Measurements from ENCODE around the gene FANCG.

Gene FANCG

DNA sequence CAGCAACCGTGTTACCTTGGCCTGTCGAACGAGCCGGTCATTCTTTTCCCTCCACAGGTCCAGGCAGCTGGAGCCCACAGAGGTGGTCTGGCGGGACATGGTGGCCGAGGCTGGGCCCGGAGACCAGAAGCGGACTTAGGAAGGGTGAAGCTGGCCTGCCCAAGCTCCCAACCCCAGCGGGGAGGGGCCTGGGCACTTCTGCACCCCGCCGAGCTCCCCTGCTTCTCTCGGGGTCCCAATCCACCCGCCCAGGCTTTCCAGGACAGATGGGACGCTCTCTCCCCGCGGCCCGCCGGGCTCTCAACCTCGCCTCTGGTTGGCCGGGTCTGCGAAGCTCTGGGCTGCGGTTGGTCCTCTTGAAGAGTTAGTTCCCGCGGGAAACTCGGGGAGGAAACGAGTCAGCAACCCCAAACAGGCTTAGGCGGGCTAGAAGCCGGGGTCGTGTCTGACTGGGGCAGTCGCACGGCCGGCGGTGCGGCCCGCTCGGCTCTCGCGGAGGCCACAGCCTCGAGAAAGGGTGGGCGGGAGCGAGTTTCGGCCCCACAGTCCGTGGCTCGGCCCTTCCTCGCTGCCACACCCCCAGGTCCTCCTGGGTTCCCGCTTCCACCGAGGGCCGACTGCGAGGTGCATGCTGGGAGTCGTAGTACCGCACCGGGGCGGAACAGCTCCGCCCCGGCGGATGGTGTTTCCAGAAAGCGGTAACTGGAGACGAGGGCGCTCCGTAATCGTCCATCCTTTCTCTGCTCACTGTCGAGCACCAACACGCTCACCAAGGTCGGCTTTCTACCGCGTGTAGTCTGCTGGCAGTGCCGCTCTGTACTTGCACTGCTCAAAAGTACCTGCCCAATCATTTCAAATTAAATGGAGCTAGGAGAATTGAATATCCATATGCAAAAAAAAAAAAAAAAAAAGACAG is at the start of gene FANCG:
TSS of gene FANCG (minus strand) at position 517 of the 916 bp plus-strand sequence. CDS start at position 99, 418 bp downstream.
- FAIRE-seq: peak; percentile 91

DNA sequence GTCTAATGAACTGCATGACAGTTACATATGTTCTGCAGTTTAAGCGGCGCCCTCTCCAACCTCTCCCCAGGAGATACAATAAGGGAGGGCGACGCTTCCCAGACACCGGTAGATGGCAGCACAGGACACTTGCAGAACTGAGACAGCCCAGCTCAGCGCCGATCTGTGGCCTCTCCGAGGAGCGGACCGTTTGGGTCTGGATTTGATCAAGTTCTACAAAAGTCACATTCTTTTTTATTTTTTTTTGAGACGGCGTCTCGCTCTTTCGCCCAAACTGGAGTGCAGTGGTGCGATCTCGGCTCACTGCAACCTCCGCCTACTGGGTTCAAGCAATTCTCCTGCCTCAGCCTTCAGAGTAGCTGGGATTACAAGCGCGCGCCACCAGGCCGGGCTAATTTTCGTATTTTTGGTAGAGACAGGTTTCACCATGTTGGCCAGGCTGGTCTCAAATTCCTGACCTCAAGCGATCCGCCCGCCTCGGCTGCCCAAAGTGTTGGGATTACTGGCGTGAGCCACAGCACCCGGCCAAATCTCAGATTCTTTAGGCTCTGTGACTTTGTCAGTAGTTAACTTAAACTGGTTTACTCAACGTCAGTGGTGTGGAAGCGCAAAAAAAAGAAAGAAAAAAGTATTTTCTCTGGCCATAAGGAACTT is 37.3 kb upstream of the FANCG start:
- peak; percentile 87 for FAIRE-seq

DNA sequence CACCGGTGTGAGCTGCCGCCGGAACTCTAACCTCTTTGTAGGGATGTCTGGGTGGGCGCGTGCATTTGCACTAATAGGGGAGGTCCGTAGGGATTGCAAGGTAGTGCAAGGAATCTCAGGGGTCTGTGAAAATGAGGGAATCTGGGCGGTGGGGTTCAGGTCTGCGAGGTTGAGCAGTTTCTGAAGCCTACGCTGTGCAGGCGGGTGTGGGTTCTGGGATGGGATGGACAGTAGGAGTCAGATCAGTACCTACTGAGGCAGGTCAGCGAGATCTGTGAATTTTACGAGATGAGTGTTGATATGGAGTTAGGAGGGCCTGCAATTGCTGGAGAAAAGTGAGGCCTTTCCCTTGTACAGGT is 36.8 kb upstream of the FANCG start:
- no peak for FAIRE-seq

DNA sequence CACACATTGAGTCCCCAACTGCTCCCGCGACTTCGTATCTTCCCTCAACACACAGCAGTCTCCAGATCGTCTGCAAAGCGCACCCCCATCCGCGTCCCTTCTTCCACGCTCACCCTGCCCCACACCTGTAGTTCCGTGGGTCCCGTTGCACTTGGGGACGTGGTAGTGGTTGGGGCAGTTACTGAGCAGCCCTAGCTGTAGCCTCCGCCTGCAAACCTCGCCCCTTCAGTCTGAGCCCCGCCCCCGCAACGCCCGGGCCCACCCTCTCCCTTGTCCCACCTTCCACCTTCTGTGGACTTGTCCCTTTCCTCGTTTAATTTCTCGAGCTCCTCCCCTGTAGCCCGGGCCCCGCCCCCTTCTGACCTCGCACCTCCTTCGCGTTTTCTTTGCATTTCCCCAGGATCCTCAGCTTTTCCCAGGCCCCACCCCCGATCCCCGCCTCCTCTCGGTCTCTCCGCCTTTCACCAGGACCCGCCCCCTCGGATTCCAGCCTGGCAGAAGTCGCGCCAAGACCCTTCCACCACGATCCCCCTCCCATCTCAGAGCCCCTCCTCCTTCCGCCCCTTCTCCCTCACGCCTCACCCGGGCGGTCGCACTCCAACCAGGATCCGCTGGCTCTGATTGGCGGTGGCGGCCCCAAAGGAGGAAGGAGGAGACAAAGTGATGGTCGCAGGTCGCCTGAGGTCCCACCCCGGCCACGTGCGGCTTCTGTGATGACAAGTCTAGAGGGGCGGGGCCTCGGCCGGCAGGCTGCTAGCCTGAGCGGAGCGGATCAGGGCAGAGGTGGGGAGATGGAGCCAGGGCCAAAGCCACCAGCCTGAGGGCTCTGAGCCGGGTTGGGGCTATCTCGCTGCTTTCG is 36.2 kb upstream of the FANCG start, which contains the start of gene ATOSB:
TSS of gene ATOSB (minus strand) at position 183 of the 859 bp plus-strand sequence. CDS start 7,588 bp downstream, outside the sequence.
- peak; percentile 96 for FAIRE-seq

DNA sequence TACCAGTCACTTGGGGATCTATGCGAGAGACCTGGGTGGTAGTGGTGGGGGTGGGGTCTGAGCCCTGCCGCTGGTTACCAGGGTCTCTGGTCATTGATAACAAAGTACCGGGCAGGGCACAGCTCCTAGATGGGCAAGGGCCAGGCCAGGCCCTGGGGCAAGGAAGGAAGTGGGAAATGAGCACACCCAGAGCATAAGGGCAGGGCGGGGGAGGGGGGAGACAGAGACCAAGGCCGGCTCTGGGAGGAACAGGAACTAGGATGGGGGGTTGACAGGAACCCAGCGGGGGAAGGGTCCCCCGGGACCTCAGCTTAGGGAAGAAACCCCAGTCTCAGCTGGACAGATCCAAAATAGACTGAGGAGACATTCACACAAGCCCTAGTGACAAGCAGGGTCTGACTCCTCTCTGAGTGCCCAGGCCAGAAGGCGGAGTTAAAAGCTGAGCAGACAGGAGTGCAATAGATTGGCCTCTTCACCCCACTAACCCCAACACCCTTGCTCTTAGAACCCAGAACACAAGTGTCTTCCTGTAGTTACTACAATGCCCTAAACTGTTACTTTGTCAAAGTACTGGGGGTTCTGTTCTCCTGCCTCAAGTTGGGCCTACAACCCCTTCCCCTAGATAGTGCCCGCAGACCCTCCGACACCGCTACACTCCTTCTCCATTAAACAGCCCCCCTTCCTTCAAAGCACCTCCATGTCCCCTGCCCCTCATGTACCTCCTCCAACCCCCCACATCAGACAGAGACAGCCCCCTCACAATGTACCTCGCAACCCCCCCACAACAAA is 35.3 kb upstream of the FANCG start:
- no peak for FAIRE-seq

DNA sequence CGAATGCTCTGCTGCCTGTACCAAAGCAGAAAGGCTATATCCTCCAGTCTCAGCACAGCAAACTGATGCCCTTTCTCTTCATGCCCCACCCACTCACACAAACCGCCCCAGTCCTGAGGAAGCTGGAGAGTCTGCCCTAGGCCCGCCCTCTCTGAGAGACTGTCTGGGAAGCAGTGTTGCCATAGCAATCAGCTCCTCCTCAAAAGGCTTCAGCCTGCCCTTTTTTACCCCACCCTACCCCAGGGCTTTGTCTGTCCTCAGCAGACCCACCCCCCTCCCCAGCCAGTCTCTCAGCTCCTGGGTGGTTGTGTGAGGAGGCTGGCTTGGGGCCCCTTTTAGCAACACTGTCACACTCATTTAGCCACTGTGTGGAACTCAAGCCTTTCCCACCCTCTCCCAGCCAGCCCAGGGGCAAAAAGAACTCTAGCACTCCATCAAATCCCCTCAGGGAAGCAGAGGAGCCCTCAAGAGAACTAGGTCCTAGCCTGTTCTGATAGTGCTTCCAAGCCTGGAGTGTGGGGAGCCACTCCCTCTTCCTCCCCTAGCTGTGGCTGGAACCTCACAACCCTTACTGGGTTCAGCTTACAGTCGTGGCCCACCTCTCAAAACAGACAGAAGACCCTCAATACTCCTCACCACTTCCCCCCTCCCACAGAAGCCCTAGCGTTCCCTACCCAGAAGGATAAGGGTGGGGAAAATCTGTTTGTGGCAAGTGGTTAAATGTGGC is 34.5 kb upstream of the FANCG start:
- peak; percentile 92 for FAIRE-seq

DNA sequence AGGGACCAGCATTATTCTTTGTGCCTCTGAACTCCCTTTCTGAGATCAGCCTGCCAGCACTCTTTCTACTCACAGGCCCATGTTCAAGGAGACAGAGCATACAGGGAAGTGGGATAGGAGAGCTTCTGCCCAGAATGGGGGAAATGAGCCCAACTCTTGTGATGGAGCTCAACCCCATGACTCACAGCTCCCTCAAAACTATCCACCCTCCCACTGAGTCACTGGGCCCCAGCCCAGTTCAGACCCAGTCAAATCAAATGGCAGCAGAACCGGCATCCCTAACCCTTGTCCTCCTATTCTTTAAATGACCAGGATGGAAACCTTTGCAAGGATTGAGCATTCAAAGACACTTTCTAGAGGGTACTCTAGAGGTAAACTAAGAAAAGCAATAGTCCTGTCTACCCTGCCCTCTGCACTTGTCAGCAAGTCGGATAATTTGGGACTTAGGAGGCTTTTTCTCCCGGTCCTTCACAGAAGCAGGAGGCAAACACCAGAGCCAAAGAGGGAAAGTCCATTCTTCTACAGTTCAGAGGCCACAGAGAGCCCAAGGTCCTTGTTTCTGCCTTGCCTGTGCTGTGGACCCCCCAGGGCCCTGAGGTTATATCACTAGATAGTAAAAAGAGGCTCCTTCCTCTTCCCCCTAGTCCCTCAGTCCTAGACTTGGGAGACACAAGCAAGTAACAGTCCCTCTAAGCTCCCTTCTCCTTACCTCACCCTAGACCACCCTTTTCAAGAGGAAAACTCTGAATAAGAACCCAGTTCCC is 32.7 kb upstream of the FANCG start:
- no peak for FAIRE-seq

DNA sequence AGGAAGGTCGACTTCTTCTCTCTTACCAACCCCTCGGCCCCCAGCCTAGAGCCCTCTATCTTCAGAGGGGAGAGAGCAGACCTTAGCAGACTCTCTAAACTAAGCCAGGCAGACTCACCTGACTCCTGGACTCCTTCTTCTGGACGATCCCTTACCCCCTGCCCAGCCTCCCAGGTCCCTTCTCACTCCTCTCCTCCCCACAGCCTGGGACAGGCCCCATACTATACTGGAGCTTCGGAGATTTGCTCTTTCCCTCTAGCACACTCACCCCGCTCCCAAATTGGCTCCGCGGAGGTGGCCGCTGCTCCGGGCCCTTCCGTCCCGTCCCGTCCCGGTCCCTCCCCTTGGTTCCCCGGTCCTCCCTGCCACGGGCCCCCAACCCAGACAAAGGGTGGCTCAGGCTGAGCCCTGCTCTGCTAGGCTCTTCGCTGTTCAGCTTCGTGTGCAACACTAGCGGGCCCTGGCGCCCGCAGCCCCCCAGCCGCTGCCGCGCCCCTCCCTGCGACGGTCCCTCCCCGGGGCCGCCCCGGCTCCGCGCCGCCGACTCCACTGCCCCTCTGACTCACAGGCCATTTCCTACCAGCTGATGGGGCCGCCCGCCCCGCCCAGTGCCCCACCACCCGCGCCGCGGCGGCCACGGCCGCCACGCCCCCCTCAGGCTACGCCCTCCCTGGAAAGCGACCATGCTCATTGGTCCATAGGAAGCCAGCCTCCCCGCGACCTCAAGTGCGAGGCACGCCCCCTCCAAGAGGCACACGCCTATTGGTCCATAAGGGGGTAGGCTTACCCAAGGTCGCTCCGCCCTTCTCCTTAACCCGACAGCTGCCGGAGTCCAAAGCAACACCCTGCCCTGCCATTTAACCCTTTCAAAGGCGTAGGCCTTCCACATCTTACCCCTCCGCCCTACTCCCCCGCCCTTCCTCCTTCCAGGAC is 31.5 kb upstream of the FANCG start:
- peak; percentile 96 for FAIRE-seq

DNA sequence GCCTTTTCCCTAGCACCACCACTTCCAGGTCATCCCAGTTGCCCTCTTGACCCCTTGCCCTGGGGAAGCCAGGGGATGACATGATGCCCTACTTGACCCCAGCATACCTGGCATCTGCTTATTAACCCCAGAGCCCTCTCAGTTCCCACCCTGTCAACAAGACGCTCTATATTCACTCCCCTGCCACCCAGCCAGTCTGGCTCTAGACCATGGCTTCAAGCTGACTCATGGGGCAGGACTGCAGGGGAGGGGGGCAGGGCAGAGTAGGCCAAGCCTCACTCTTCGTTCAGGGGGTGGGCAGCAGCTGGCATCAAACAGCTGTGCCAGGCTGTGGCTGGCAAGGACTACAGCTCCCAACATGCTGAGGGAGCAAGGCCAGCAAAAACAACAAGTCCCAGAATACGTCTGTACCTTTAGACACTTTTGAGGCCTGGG is 30.6 kb upstream of the FANCG start:
- no peak for FAIRE-seq

DNA sequence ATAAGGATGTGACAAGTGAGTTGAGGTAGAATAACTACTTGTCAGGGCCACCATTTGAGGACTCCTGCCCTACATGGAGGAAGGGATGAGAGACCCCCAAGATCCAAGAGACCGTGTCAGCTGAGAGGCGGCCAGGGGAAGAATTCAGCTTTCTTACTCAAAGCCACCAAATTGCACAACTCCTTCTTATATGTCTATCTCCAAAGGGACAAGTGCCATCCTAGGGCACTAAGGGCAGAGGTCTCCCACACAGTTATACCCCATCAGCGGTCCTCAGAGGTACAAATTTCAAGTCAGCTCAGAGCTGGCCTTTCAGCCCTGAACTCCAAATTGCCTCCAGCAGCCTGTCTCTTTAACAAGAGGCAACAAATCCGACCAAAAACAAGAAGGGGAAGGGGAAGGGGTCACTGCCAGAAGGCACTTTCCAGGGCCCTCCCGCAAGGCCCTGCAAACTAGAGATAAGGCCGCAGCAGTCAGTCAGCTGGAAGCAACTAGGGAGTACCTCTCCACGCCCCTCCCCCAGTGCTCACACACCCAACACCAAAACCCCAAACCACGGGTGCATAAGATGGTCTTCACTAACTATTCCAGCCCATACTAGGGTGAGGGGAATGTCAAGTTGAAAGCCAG is 29.3 kb upstream of the FANCG start:
- no peak for FAIRE-seq

DNA sequence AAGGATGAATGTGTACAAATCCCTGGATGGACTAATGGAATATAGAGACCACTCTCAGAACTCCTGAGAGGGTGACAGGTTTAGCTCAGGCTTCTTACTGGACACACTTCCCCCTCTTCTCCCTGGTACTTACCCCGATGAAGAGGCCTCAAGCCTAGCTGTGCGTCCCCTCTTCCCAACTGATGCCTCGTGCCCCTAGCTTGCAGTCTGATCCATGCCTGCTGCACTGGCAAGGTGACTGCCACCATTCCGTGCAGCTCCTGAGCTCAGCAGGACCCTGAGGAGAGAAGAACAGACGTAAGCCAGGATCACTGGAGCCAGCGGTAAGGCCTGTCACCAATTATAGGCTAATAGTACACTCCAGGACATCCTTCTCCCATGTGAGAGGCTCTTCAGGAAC is 28.7 kb upstream of the FANCG start:
- no peak for FAIRE-seq

DNA sequence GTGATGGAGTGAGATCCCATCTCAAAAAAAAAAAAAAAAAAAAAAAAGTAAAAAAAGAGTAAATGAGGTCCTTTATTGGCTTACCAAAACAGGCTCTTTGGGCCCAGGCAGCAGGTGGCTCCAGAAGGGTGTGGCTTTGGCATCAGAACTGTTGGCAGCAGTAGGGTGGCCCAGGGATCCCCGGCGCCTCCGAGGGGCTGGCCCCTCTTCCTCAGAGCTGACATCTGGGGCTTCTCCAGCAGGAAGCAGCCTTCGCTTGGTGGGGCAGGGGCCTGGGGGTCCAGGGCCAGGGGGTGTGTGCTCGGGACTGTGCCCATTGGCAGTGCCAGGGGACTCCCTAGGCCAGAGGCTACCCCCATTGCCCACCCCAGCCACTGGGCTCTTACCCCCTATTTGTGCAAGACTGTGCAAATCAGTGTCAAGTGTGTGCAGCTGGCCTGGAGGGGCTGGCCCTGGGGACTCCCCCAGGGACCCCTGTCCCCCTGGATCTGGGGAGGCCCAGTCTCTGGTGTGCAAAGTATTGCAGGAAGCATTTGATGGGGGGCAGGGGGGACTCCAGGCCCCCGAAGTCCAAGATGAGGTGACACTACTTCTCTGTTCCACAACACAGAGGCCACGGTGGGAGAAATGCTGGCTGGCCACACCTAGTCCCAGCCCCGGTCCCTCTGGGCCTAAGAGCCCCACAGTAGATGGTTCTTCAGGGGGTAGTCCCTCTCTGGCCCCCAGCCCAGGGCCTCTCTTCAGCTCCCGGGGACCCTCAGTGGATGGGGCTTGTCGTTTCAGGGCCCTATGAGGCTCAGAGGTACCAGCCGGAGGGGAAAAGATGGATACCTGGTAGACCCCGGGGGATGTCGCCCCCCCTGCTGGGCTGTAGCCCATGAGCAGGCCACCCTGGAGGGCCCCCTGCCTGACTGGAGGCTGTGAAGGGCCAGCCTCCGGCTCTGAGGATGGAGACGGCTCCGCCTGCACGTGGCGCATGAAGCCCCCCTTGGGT is 27.9 kb upstream of the FANCG start:
- FAIRE-seq: no peak

DNA sequence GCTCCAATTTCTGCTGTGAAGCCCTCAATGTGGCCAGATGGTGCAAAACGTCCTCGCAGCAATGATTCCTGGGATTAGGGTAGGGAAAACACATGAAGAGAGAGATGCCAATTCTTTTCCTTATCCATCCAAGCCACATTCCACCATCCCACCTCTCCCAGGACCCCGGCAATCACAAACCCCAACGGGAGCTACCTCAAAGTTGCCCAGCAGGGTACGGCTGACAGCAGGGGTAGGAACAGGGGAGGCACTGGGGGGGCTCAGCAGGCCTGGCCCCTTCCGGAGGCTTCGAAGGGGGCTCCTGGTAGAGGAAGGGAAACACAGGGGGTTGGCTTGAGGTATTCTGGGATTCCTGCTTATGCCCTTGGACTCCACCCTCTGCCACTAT is 26.6 kb upstream of the FANCG start:
- no peak for FAIRE-seq

DNA sequence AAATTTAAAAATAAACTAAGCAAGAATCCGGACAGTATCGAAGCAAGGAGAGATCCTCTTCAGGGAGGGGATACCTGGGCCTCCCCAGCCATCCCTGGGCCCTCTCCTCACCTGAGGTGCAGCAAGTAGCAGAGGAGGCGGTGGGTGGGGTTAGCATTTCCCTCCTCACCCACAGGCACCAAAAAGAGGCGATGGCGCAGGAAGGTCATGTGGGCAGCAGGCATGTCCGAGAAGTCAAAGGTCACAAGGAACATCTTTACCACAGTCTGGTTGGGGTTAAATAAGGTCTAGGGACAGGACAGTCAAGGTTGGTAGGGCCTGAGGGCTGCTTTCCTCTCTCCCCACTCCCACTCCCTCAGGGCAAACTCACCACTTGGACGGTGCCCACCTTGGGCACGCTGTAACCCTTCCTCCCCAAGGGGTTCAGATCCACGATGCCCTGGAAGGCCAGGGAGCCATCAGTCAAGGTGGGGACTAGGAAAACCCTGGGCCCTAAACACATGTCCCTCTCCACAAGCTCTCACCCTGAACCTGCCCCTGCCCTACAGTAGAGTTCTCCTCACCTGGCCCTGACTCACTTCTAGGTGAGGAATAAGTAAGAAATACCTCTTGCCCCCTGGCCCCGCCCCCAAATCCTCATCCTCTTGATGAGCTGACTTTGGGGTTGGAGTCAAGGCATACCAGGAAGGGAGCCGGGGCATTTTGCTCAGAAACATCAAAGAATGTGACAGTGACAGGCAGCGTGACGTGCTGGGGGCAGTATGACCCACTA is 26.0 kb upstream of the FANCG start:
- FAIRE-seq: no peak

DNA sequence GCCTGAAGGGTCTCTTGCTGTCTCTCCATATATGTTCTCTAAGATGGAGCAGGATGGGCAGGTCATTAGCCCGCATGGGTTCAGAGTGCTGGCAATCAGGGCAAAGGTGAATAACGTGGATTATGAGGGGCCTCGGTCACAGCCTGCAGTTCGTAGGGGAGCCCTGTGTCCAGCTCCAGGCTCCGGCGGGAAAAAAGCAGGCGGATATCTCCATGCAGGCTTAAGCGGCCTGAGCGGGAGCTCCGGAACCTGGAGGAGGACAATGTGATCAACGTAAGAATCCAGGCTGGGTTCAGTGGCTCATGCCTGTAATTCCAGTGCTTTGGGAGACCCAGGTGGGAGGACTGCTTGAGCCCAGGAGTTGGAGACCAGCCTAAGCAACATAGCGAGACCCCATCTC is 25.4 kb upstream of the FANCG start:
- FAIRE-seq: no peak

DNA sequence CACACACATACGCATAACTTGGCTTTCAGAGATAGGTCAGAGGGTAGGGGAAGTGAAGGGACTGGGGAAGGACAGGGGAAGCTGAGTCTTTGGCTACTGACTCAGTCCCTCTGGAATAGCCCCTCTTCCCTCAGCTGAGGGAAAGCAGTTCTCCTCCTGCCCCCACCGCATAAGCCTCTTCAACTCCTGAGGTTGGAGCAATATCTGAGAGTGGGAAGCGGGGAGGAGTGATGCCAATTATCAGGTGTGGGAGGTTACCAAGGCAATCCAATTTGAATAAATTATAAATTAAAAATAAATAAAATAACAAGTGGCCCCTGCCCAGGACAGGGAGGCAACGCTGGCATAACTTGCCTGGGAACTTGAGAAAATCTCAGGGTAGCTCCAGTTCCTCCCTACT is 24.8 kb upstream of the FANCG start:
- FAIRE-seq: no peak

DNA sequence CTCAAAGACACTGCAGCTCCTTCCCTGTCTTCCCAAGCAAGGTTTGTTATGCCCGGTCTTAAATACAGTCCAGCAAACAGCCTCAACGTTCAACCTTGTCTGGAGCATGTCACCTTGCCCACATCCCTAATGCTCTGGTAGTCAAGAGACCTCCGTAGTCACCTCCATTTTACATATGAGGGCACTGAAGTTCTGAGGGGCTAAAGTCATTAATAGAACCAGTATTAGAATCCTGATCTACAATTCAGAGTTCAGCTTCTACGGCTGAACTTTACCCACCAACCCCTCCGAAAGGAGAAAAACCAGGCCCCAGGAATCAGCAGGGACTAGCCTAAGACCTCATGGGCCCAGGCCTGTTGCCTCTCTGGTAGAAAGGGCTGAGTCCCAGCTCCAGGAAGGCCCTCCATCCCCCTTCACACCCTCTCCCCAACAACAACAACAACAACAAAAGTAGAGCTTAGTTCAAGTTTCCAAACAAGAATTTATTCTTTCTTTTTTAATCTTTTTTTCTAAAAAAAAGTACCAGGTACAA is 24.0 kb upstream of the FANCG start:
- FAIRE-seq: no peak

Data from G401.6 (cell line).